Measurements from ENCODE around the gene SARDH.
"Not testable (repeated sequence)": the region's sequence is repeated elsewhere in the genome, so short reads cannot be mapped to it uniquely, and the experiment has no call there.

Gene SARDH

GRCh38 chr9:133775951-133776905 is 38.1 kb upstream of the SARDH start:
- DNase-seq, result no peak

- DNase-seq, result no peak
Observed at GRCh38 chr9:133775291-133775690, 37.1 kb upstream of the SARDH start.

GRCh38 chr9:133774799-133775198 is 36.6 kb upstream of the SARDH start:
- DNase-seq, result no peak

DNA sequence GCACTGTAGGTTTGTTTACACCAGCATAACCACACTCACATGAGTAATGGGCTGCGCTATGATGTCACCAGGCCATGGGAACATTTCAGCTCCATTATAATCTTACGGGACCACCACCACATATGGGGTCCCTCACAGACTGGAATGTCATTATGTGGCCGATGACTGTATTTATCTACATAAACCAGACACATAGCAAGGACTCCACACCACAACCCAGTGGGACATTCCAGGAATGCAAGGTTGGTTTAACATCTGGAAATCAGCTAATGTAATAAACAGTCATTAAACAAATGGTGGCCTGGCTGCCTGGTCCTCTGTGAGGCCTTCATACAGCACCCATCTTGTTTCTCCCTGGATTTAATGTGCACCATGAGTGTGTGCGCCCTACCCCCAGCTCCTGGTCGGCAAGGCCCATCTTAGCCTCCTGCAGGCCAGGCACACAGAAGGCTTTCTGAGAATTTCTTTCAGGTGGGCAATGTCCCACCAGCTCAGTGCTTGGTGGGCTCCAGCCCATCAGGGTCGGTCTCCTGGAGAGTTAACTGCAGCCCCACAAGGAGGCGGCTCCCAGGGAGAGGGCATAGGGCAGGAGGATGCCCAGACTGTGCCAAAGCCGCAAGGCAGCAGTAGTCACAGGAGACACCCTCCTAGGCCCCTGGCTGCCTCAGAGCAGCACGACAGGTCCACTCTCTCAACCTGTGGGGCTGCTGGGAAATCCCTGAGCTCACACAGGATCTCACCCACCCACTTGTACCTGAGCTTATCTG is 35.9 kb upstream of the SARDH start:
- no peak for DNase-seq

DNA sequence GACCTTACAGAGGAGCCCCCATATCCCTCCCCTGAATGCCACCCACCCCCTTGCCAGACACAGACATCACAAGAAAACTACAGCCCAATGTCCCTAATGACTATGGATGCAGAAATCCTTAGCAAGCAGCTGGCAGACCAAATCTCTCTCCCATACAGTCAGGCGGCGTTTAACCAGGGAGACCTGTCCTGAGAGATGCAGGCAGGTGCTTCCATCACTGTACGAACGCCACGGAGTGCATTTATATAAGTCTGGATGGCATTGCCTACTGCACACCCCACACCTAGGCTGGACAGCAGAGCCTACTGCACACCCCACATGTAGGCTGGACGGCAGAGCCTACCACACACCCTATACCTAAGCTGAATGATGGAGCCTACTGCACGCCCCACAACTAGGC is 34.4 kb upstream of the SARDH start:
- no peak for DNase-seq

DNA sequence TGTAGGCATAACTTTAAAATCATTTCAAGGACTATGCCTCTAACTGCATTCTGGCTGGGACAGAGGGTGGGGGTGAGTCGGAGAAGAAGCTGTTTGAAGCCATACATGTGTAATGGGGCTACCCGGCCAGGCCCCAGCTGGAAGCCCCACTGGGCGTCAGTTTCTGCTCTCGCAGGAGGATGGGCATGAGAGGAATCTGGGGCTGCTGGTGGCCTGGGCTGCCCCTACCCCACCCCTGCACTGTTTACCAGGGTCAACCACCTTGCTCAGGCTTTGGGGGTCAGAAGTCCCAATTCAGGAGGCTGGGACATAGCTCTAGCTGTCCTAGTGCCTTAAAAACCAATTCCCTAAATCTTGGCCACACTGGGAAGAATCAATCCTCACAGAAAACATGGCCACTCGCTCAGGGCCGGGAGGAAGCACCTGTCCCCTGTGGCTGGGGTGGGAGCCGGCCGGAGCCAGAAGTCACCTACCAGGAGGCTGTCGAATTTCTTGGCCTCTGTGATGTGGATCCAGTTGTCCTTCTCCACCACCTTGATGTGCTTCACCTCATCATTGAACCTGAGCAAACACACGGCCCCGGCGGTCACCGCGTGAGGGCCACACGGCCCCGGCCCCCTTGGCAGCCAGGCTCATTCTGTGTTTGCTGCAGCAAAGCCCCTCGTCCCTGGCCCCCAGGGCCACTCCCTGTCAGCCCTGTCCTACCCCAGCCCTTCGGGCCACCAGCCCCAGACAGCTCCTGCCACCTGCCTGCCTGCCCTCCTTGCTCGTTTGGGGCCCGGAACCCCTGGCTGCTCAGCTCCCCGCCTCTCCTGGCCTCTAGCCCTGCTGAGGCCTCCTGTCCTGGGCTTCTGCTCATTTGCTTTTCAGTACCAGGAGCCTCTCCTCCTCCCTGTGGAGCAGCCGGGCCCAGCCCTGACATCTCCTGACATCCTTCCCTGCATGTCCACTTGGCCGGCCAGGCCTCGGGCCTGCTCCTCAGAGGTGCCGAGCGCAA is 33.6 kb upstream of the SARDH start:
- no peak for DNase-seq

DNA sequence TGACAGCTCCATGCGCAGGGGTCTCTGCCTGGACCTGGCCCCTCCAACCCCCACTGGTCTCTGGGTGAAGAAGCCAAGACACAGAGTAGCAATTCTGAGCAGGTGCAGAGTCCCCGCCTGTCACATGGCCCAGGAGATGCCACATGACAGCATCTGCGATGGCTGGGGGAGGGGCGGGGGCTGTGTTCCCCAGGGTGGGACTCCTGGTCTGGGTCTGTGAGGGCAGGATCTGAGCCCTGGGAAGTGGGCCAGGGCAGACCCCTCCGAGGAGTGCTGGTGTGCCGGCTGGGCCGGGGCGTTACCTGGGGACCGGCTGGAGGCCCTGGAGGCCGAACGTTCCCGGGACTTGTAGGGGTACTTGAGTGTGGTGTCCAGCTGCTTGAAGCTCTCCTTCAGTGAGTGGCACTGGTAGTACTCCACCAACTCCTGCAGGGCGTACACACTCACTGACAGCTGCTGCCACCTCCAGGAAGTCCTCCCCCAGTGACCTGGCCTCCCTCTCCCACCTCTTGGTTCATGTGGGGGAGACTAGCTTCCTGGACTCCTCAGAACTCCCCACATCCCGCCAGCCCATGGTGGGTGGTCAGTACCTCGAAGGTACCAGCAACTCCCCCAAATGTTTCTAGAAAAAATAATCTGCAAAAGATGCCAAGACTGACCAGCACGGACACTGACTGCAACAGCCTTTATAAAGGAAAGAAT is 32.1 kb upstream of the SARDH start:
- DNase-seq, result no peak

DNA sequence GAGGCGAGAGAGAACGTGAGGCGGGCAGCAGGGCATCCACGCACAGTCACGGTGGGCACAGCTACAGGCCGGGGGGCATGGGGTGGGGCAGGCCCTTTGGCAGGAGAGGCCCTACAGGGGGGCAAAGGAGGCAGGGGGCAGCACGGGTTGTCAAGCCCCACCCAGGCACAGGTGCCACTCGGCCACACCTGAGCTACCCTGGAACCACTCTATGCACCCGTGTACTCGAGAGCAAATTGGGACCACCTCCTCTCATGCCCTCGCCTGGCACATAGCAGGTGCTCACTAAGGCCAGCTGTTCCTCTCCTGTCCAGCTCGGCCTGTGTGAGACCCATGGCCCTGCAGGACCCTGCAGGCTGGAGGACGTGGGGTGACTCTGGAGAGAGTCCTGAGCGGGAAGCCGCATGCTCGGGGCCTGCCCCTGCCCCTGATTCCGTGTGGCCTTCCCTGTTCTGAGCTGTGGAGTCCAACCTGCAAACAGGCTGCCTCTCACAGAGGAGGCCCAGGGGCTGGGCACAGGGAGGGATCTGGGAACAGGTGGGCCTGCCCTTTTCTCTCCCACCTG is 31.4 kb upstream of the SARDH start:
- no peak for DNase-seq

GRCh38 chr9:133768859-133769510 is 30.8 kb upstream of the SARDH start:
- peak in 1 of 2 donors; percentile 7 for DNase-seq

- no peak for DNase-seq
Observed at GRCh38 chr9:133768371-133768858, 30.3 kb upstream of the SARDH start.

- DNase-seq, result no peak
Observed at GRCh38 chr9:133767625-133768024, 29.5 kb upstream of the SARDH start.

GRCh38 chr9:133767008-133767407 is 28.9 kb upstream of the SARDH start:
- DNase-seq, result no peak

DNA sequence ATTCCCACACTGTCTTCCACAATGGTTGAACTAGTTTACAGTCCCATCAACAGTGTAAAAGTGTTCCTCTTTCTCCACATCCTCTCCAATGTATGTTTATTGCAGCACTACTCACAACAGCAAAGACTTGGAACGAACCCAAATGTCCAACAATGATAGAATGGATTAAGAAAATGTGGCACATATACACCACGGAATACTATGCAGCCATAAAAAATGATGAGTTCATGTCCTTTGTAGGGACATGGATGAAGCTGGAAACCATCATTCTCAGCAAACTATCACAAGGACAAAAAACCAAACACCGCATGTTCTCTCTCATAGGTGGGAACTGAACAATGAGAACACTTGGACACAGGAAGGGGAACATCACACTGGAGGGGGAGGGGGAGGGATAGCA is 28.1 kb upstream of the SARDH start:
- DNase-seq, result not testable (repeated sequence)

DNA sequence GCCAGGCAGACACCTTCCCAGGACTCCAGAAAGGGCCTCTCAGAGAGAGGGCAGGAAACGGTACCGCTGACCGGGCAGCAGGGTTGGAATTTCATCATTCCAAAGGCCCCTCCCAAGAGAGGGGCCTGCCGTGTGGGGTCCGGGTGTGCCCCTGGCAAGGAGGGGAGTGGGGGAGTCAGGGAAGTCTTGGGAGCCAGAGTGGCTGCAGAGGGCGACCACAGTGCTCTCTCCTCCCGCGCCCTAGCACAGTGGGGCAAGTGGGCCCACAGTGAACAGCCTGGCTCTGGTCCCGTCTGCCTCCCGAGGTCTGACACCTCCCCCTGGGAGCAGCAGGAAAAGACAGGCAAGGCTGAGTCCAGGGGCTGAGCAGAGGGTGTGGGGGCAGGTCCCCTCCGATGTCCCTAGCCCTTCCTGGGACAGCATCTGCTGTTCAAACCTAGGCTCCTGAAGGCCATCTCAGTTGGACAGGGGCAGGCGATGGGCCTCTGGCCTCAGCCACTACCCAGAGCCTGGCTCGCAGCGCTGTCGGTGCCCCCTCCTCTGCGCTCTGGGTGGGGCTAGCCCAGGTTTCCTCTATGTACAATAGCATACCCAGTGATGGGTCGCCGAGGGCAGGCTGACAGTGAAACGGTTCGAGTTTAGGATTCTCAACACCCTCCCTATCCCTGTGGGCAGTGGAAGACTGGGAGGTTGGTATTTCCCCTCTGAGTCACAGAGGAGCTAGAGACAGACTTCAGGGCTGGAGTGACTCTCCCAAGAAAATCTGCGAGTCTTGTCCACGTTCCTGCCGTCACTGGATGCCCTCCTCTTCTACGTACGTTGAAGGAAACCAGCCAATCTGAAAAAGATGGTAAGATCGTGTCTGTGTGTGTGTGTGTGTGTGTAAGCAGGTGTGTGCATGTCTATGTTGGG is 25.4 kb upstream of the SARDH start:
- DNase-seq, result no peak

- DNase-seq, result no peak
Observed at GRCh38 chr9:133762488-133763271, 24.5 kb upstream of the SARDH start.

- no peak for DNase-seq
Observed at GRCh38 chr9:133761641-133762248, 23.6 kb upstream of the SARDH start.

DNA sequence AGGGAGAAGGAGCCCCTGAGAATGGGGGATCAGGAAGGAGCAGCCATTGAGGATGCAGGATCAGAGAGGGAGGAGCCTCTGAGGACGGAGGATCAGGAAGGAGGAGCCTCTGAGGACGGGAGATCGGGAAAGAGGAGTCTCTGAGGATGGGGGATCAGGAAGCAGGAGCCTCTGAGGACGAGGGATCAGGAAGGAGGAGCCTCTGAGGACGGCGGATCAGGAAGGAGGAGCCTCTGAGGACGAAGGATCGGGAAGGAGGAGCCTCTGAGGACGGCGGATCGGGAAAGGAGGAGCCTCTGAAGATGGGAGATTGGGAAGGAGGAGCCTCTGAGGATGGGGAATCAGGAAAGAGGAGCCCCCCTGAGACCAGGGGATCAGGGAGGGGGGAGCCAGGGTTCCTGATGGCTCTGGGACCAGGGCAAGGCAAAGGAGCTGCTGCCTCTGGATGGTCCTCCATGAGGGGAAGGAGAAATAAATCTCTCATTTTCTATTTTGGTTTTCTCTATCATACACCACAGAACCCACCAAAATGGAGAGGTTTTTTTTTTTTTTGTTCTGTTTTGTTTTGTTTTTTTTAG is 22.6 kb upstream of the SARDH start:
- DNase-seq, result no peak

DNA sequence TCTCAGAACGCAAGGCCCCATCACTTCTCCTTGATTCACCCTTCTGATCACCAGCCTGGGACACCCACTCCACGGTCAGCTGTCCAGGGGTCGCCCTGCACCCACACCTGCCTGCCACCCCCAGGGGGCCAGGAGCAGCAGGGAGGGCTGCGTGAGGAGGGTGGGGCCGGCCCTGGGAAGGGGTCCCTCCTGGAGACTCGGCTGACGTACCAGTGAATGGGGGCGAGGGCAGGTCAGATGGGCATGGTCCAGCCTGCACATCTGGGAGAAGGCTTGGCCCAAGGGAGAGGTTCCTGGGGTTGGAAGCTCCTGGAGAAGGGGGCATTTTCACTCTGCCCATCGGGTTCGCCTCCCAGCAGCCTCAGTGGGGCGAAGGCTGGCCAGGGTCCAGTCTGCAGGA is 21.8 kb upstream of the SARDH start:
- no peak for DNase-seq
